PC-9 (cell line): ENCODE data around the gene CGB7.
"Not testable (repeated sequence)": the region's sequence is repeated elsewhere in the genome, so short reads cannot be mapped to it uniquely, and the experiment has no call there.

Experiments
- CTCF ChIP-seq: fragments of 200-600 bp; sonication (generic); conservative IDR thresholded peaks from 2 replicates; pipeline ENCODE4 v1.6.1; 2017; ENCODE audit warnings: mixed run types, antibody characterized with exemption, mild to moderate bottlenecking, moderate library complexity
- EZH2 ChIP-seq: fragments of 200-600 bp; sonication (generic); IDR thresholded peaks from 2 replicates; pipeline ENCODE4 v1.8.0; 2017; ENCODE audit warnings: antibody characterized with exemption, low read depth

- not testable (repeated sequence) for TF ChIP-seq CTCF, EZH2
These were observed 33.3 kb downstream of the CGB7 start, which contains the start of gene CGB3 for GRCh38 chr19:49024233-49024632.
